ENCODE measurements around the gene CTRB1.
"Not testable (repeated sequence)": the region's sequence is repeated elsewhere in the genome, so short reads cannot be mapped to it uniquely, and the experiment has no call there.

CTRB1 gene

GRCh38 chr16:75242436-75243078 lies 23.8 kb downstream of the CTRB1 start:
- not testable (repeated sequence) for DNase-seq

GRCh38 chr16:75243667-75244224 lies 25.0 kb downstream of the CTRB1 start:
- no peak for DNase-seq

- DNase-seq = no peak
Observed at GRCh38 chr16:75244225-75244809, 25.5 kb downstream of the CTRB1 start.

GRCh38 chr16:75244844-75245758 lies 26.3 kb downstream of the CTRB1 start:
- peak; percentile 94 for DNase-seq

- no peak for DNase-seq
Observed at GRCh38 chr16:75246504-75247205, 27.9 kb downstream of the CTRB1 start.

GRCh38 chr16:75247249-75247648 lies 28.5 kb downstream of the CTRB1 start:
- DNase-seq = no peak

GRCh38 chr16:75248142-75248535 lies 29.4 kb downstream of the CTRB1 start:
- no peak for DNase-seq

- DNase-seq = no peak
Observed at GRCh38 chr16:75248536-75249380, 30.0 kb downstream of the CTRB1 start.

- no peak for DNase-seq
Observed at GRCh38 chr16:75249441-75249840, 30.7 kb downstream of the CTRB1 start.

GRCh38 chr16:75250089-75250808 lies 31.5 kb downstream of the CTRB1 start:
- DNase-seq = no peak

- DNase-seq = no peak
Observed at GRCh38 chr16:75250809-75251279, 32.1 kb downstream of the CTRB1 start.

- DNase-seq = peak; percentile 99
Observed at GRCh38 chr16:75251280-75252048, 32.7 kb downstream of the CTRB1 start, which contains the start of gene BCAR1. BCAR1 (minus strand) TSS chr16:75251624; CDS start chr16:75251482, 142 bp downstream.

GRCh38 chr16:75252049-75252864 lies 33.5 kb downstream of the CTRB1 start:
- DNase-seq = no peak

GRCh38 chr16:75252946-75253911 lies 34.4 kb downstream of the CTRB1 start:
- no peak for DNase-seq

GRCh38 chr16:75254359-75254837 lies 35.6 kb downstream of the CTRB1 start:
- DNase-seq = no peak

- peak; percentile 73 for DNase-seq
Observed at GRCh38 chr16:75256059-75256571, 37.3 kb downstream of the CTRB1 start.

- peak; percentile 39 for DNase-seq
Observed at GRCh38 chr16:75256696-75257343, 38.0 kb downstream of the CTRB1 start.

All from 8988T (cell line).